Endothelial cell of umbilical vein (primary cell): Measurements from ENCODE around the gene FCMR. TPM values are rescaled to one million over a fixed set of nuclear protein-coding genes. Genes with fewer than 3 reads are reported as not detected.

Experiments used
- BruUV-seq: library from RNA; stranded (reverse); fragments of 400-500 nt; replicated peaks from 2 replicates; lab custom pipeline; 2021; lab: Mats Ljungman, UMichigan
- CTCF ChIA-PET: fragments of 300-600, 350-600 bp; sonication (Branson Sonifier 250); formaldehyde crosslinking; loops from one replicate; lab custom pipeline; 2021; ENCODE audit warnings: antibody characterized with exemption, inconsistent platforms; lab: Charles Lee
- POLR2A ChIA-PET: fragments of 300-600, 350-600 bp; sonication (Branson Sonifier 250); formaldehyde crosslinking; loops from one replicate; lab custom pipeline; 2021; ENCODE audit warnings: antibody characterized with exemption, inconsistent platforms; lab: Charles Lee
- DNase-seq: peaks from one replicate; pipeline ENCODE4 v3.0.0-alpha.2; 2011; ENCODE audit warnings: low read depth, low spot score
- FAIRE-seq: peaks from 2 replicates; lab custom pipeline; 2011; peaks lifted over from hg19 to GRCh38; lab: Jason Lieb, UNC
- H2AFZ ChIP-seq: 2 replicates; pipeline ENCODE4 v1.6.0; 2012; ENCODE audit warnings: low read depth, low read length, control low read depth, inconsistent platforms
- H3K27ac ChIP-seq: 2 replicates; pipeline ENCODE4 v1.5.1; 2011; ENCODE audit warnings: low read depth, mild to moderate bottlenecking, control low read depth, low read length, moderate library complexity; ENCODE audit not compliant: insufficient read depth
- H3K27me3 ChIP-seq, 2 experiments: 2 replicates each; pipeline versions ENCODE4 v1.6.0 to v1.6.1; 2011; ENCODE audit warnings: low read length in 2 of 2, mixed read lengths in 1 of 2; ENCODE audit not compliant: control insufficient read depth in 2 of 2, insufficient read depth in 2 of 2
- H3K36me3 ChIP-seq, 2 experiments: 2 replicates in 1 of 2; 3 replicates in 1 of 2; pipeline ENCODE4 v1.5.1; 2011; ENCODE audit warnings: low read length in 2 of 2, mild to moderate bottlenecking in 1 of 2, moderate library complexity in 1 of 2; ENCODE audit not compliant: control insufficient read depth in 2 of 2, insufficient read depth in 2 of 2; ENCODE audit errors: extremely low read depth in 1 of 2
- H3K4me1 ChIP-seq: 3 replicates; pipeline ENCODE4 v1.5.1; 2011; ENCODE audit warnings: mild to moderate bottlenecking, low read length; ENCODE audit not compliant: control insufficient read depth, insufficient read depth; ENCODE audit errors: extremely low read depth
- H3K4me2 ChIP-seq: 2 replicates; pipeline ENCODE4 v1.6.1; 2011; ENCODE audit warnings: low read length, control low read depth, mixed read lengths; ENCODE audit not compliant: insufficient read depth
- H3K4me3 ChIP-seq, 3 experiments: fragments of 200-600 bp in 1 of 3; sonication (generic), shearing (Covaris generic) in 1 of 3; replicated peaks in 1 of 3; 2 replicates each; pipeline ENCODE4 v1.5.1; 2011 to 2016; ENCODE audit warnings: control low read depth in 3 of 3, low read length in 3 of 3, mild to moderate bottlenecking in 2 of 3, inconsistent platforms in 1 of 3, low read depth in 1 of 3, moderate library complexity in 1 of 3; ENCODE audit not compliant: insufficient read depth in 1 of 3
- H3K79me2 ChIP-seq: 2 replicates; pipeline ENCODE4 v1.6.0; 2012; ENCODE audit warnings: low read length, inconsistent platforms; ENCODE audit not compliant: control insufficient read depth, insufficient read depth
- H3K9ac ChIP-seq: replicated peaks from 2 replicates; pipeline ENCODE3; 2011; ENCODE audit warnings: low read length, control low read depth; ENCODE audit not compliant: insufficient read depth; ENCODE audit errors: extremely low read depth
- H3K9me1 ChIP-seq: replicated peaks from 3 replicates; pipeline ENCODE4 v1.6.0; 2011; ENCODE audit warnings: mild to moderate bottlenecking, low read length; ENCODE audit not compliant: control insufficient read depth, insufficient read depth; ENCODE audit errors: extremely low read depth
- H3K9me3 ChIP-seq: replicated peaks from 2 replicates; pipeline ENCODE4 v1.5.1; 2012; ENCODE audit warnings: low read length, inconsistent platforms; ENCODE audit not compliant: control insufficient read depth, insufficient read depth
- H4K20me1 ChIP-seq: replicated peaks from 2 replicates; pipeline ENCODE3; 2011; ENCODE audit warnings: mild to moderate bottlenecking, low read length; ENCODE audit not compliant: control insufficient read depth, insufficient read depth; ENCODE audit errors: extremely low read depth
- CTCF ChIP-seq, 2 donors: IDR thresholded peaks; 1 replicate in 1 of 2; 2 replicates in 1 of 2; pipeline ENCODE4 v1.5.1; 2011; ENCODE audit warnings: low read length in 2 of 2, mild to moderate bottlenecking in 2 of 2, moderate library complexity in 2 of 2, control low read depth in 1 of 2, inconsistent platforms in 1 of 2, low read depth in 1 of 2; ENCODE audit not compliant: insufficient read depth in 1 of 2; ENCODE audit errors: extremely low read depth in 1 of 2
- EZH2 ChIP-seq: IDR thresholded peaks from 2 replicates; pipeline ENCODE4 v1.6.1; 2012; ENCODE audit warnings: borderline replicate concordance, low read depth, mild to moderate bottlenecking, moderate library complexity, low read length, inconsistent platforms; ENCODE audit not compliant: severe bottlenecking
- FOS ChIP-seq: IDR thresholded peaks from 2 replicates; pipeline ENCODE4 v1.6.1; 2011; ENCODE audit warnings: mild to moderate bottlenecking, low read length, moderate library complexity, borderline replicate concordance; ENCODE audit not compliant: insufficient read depth
- GATA2 ChIP-seq: IDR thresholded peaks from 2 replicates; pipeline ENCODE4 v1.7.0; 2011; ENCODE audit warnings: low read depth, mild to moderate bottlenecking, moderate library complexity, mixed read lengths, low read length; ENCODE audit not compliant: insufficient read length, insufficient read depth
- JUN ChIP-seq: IDR thresholded peaks from 2 replicates; pipeline ENCODE4 v1.6.1; 2011; ENCODE audit warnings: borderline replicate concordance, low read depth; ENCODE audit not compliant: insufficient read length, insufficient read depth
- MAX ChIP-seq: IDR thresholded peaks from 2 replicates; pipeline ENCODE4 v1.6.1; 2011; ENCODE audit not compliant: insufficient read depth, insufficient read length
- MYC ChIP-seq: IDR thresholded peaks from one replicate; pipeline ENCODE4 v1.6.1; 2011; ENCODE audit warnings: mild to moderate bottlenecking, low read depth, low read length
- POLR2A ChIP-seq: IDR thresholded peaks from 2 replicates; pipeline ENCODE4 v1.6.1; 2012; ENCODE audit warnings: low read depth, mild to moderate bottlenecking, control low read depth, low read length
- POLR2AphosphoS5 ChIP-seq: IDR thresholded peaks from 2 replicates; pipeline ENCODE4 v1.6.1; 2012; ENCODE audit warnings: low read depth, mild to moderate bottlenecking, control low read depth, low read length, moderate library complexity; ENCODE audit not compliant: insufficient read depth
- dilution Hi-C: fragments of 300-500 bp; cut with MboI; formaldehyde crosslinking; loops from one replicate; pipeline ENCODE4 v1.15.0; 2019; ENCODE audit warnings: low sequenced_read_pairs; ENCODE audit not compliant: extremely low pct_ligation_motif_present
- intact Hi-C: fragments of 100-400 bp; cut with micrococcal nuclease; formaldehyde crosslinking; loops from one replicate; pipeline ENCODE4 v1.10.0; 2022
- polyA plus RNA-seq, 4 experiments: library from polyadenylated mRNA; depleted of rRNA in 3 of 4; stranded (reverse) in 3 of 4; unstranded in 1 of 4; fragments of >200 nt; gene quantifications; 2 replicates each; pipeline versions ENCODE4 v1.2.1 to v1.2.3, GENCODE V29; 2011 to 2012; ENCODE audit warnings: missing spikeins in 1 of 4
- total RNA-seq: library from RNA; stranded (reverse); gene quantifications from 2 replicates; pipeline ENCODE4 v1.2.3, GENCODE V29; 2021

The FCMR gene
- total and polyA plus RNA-seq, 2 donors (not counting 3 experiments of a cell fraction or from before 2014, with no cell fraction given) = not detected

GRCh38 chr1:206868264-206868663 is 53.5 kb downstream of the FCMR start:
- ChIA-PET POLR2A (no interaction called here), CTCF (no interaction called here)
- no peaks in the 10 kb centered on the region for H3K36me3 ChIP-seq
- no TSS peak for BruUV-seq
- intact Hi-C loops = no loop called here
- no peaks in the 10 kb centered on the region for H3K79me2 ChIP-seq
- TF ChIP-seq CTCF (IDR thresholded peaks at IDR 0.05; ENCODE audit: extremely low read depth in 1 of 2, insufficient read depth in 1 of 2, low read depth in 1 of 2, low read length in 2 of 2) (no peak), MYC (no peak), MAX (no peak), FOS (no peak), POLR2A (no peak), JUN (no peak), GATA2 (no peak), POLR2AphosphoS5 (no peak), EZH2 (no peak)
- no peak overlapping the region for H2AFZ ChIP-seq
- H3K27me3 ChIP-seq = peaks cover 0 to 2% of the 10 kb centered on the region in 2 experiments
- DNase-seq (no peak), FAIRE-seq (no peak)
- no peak overlapping the region for H3K9ac ChIP-seq
- no peaks in the 10 kb centered on the region for H3K9me3 ChIP-seq
- no peak overlapping the region for H3K27ac ChIP-seq
- no peaks in the 10 kb centered on the region for H3K9me1 ChIP-seq
- dilution Hi-C loops = no loop called here
- no peaks in the 10 kb centered on the region for H4K20me1 ChIP-seq
- H3K4me2 ChIP-seq = no peak overlapping the region
- no peak overlapping the region for H3K4me3 ChIP-seq
- no peaks in the 10 kb centered on the region for H3K4me1 ChIP-seq
